Measurements from ENCODE around the gene PACRG. TPM values are rescaled to one million over a fixed set of nuclear protein-coding genes. Genes with fewer than 3 reads are reported as not detected.

Gene PACRG
- total RNA-seq, 2 experiments from 2014 or later, result not detected

DNA sequence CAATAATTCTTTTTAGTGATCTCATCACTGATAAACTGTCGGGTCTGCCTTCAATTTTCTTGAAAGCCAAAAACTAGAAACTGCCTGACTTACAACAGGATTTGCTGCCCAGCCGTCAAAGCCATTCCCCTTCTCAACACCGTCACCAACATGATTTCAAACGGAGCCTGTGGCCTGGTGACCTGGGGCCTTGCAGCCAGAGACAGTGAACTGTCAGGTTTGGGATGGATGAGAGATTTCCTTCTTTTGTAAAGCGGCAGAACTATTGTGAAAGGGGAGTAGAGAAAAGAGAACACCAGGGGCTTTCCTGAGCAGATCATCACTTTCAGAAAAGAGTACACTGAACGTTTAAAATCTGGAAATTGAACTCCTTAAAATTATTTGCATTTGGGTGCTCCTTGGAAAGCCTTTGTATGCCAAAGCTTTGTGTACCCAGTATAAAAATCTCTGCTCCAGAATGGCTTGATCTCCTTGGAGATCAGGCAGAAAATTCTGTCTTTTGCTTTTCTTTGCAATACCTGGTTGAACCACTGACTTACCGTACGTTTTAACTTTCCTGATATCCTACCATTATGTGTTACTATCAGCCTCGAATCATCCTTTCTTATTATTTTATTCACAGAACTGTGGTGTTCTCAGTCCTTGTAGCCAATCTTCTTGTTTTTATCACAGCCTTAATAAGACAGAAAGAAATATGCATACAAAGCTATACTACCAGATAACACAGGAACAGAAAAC is 125.2 kb downstream of the PACRG start:
- DNase-seq (no peak), ATAC-seq (no peak)
- H3K36me3 Mint-ChIP-seq (ENCODE audit: low read depth), result no peaks in the 10 kb centered on the region
- H3K9me3 Mint-ChIP-seq (ENCODE audit: low read depth), result no peaks in the 10 kb centered on the region
- no peaks in the 10 kb centered on the region for H3K27me3 Mint-ChIP-seq
- ChIA-PET POLR2A (no interaction called here), CTCF (interaction anchor here (0.7 kb wide), 1 partner anchor 759 kb away, joined by 3 read pairs; no protein-coding TSS in a partner anchor)
- no peaks in the 10 kb centered on the region for H3K4me1 Mint-ChIP-seq
- no peak overlapping the region for H3K27ac Mint-ChIP-seq
- no peak overlapping the region for H3K4me3 Mint-ChIP-seq
- intact Hi-C loops (cut with DNase I, micrococcal nuclease), result no loop called here

GRCh38 chr6:162854228-162854627 is 126.5 kb downstream of the PACRG start:
- no peak overlapping the region for H3K27ac Mint-ChIP-seq

DNA sequence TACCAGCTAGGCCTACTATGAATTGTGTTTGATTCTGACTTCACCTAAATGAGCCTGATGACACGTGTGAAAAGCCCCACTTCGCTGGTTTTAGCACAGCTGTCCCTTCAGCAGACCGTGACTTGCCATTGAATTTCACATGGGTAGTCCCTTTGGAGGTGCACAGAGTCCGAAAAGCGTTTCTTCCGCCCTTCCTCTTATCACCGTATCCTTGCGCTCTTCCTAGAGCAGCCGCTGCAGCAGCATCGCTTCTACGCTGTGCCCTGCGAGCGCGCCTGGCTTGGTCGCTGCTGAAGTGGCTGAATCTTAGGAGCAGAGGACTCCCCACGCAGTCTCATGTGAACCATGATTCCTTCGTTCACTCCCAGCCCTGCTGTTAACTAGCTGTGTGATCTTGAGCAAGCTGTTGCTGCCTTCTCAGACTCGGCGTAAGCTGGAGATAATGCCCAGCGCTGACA is 127.0 kb downstream of the PACRG start:
- DNase-seq, result no peak
- no peak for ATAC-seq
- Mint-ChIP-seq H3K4me3 (no peak overlapping the region), H3K4me1 (no peaks in the 10 kb centered on the region), H3K27me3 (no peaks in the 10 kb centered on the region), H3K27ac (no peak overlapping the region), H3K9me3 (ENCODE audit: low read depth) (no peaks in the 10 kb centered on the region), H3K36me3 (ENCODE audit: low read depth) (no peaks in the 10 kb centered on the region)
- intact Hi-C loops (cut with DNase I, micrococcal nuclease), result no loop called here
- ChIA-PET POLR2A (no interaction called here), CTCF (no interaction called here)

More at GRCh38 chr6:162854228-162854627, 126.5 kb downstream of the PACRG start:
- ATAC-seq, result no peak
- H3K9me3 Mint-ChIP-seq (ENCODE audit: low read depth), result no peaks in the 10 kb centered on the region
- intact Hi-C loops (cut with DNase I, micrococcal nuclease), result no loop called here
- POLR2A ChIA-PET, result no interaction called here
- no peak for DNase-seq
- no peaks in the 10 kb centered on the region for H3K4me1 Mint-ChIP-seq
- CTCF ChIA-PET, result no interaction called here
- H3K4me3 Mint-ChIP-seq, result no peak overlapping the region
- H3K27me3 Mint-ChIP-seq, result no peaks in the 10 kb centered on the region
- H3K36me3 Mint-ChIP-seq (ENCODE audit: low read depth), result no peaks in the 10 kb centered on the region

DNA sequence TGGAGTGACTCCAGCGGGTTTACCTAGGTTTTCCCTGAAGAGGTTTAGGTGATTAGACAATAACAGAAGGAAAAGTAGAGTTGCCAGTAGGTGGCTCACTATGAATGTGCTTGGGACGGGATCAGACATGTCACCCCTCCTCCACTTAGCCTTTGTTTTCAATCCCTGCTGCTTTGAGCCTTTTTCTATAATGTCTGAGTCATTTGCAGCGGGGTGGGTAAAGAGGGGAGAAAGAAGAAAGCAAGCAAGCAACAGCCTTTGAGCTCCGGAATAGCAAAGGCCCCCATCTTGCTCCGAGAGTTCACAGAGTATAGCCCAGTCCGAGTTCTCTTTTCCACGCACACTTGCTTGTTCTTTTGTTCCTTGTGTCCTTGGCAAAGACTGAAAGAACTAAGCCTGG is 129.1 kb downstream of the PACRG start:
- H3K27ac Mint-ChIP-seq, result no peak overlapping the region
- no peaks in the 10 kb centered on the region for H3K4me1 Mint-ChIP-seq
- intact Hi-C loops (cut with DNase I, micrococcal nuclease), result no loop called here
- ATAC-seq (no peak), DNase-seq (no peak)
- ChIA-PET CTCF (no interaction called here), POLR2A (no interaction called here)
- no peak overlapping the region for H3K4me3 Mint-ChIP-seq
- no peaks in the 10 kb centered on the region for H3K9me3 Mint-ChIP-seq (ENCODE audit: low read depth)
- H3K36me3 Mint-ChIP-seq (ENCODE audit: low read depth), result no peaks in the 10 kb centered on the region
- no peaks in the 10 kb centered on the region for H3K27me3 Mint-ChIP-seq

GRCh38 chr6:162857326-162857725 is 129.6 kb downstream of the PACRG start:
- DNase-seq, result no peak
- Mint-ChIP-seq H3K9me3 (ENCODE audit: low read depth) (no peaks in the 10 kb centered on the region), H3K4me3 (no peak overlapping the region), H3K27me3 (no peaks in the 10 kb centered on the region), H3K36me3 (ENCODE audit: low read depth) (no peaks in the 10 kb centered on the region), H3K27ac (no peak overlapping the region), H3K4me1 (no peaks in the 10 kb centered on the region)
- ATAC-seq, result no peak
- ChIA-PET CTCF (no interaction called here), POLR2A (no interaction called here)
- intact Hi-C loops (cut with DNase I, micrococcal nuclease), result no loop called here

- H3K27me3 Mint-ChIP-seq, result no peaks in the 10 kb centered on the region
- no peaks in the 10 kb centered on the region for H3K36me3 Mint-ChIP-seq (ENCODE audit: low read depth)
- no peak for DNase-seq
- H3K4me3 Mint-ChIP-seq, result no peak overlapping the region
- ATAC-seq, result no peak
- H3K4me1 Mint-ChIP-seq, result no peaks in the 10 kb centered on the region
- intact Hi-C loops (cut with DNase I, micrococcal nuclease), result no loop called here
- CTCF ChIA-PET, result no interaction called here
- H3K27ac Mint-ChIP-seq, result no peak overlapping the region
- H3K9me3 Mint-ChIP-seq (ENCODE audit: low read depth), result no peaks in the 10 kb centered on the region
- POLR2A ChIA-PET, result no interaction called here
These were observed 134.7 kb downstream of the PACRG start for GRCh38 chr6:162862462-162862861.

DNA sequence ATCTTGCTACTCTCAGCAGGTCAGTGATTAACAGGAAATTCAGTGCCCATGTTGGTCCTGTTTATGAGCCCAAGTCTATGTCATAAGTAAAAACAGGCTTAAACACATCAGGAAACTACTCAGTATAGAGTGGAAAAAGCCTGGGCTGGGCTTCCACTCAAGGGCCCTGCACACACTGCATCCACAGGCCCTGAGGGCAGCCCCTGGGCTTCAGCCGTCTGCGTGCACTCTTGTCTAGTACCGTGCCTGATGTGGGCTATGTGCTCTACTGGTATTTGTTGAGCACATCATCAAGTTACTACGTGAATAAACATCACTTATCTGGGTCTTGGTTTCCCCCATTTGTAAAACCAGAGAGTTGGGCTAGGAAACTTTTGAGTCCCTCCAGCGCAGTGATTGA is 135.2 kb downstream of the PACRG start:
- intact Hi-C loops (cut with DNase I, micrococcal nuclease), result no loop called here
- H3K36me3 Mint-ChIP-seq (ENCODE audit: low read depth), result no peaks in the 10 kb centered on the region
- H3K4me1 Mint-ChIP-seq, result no peaks in the 10 kb centered on the region
- H3K9me3 Mint-ChIP-seq (ENCODE audit: low read depth), result no peaks in the 10 kb centered on the region
- ATAC-seq (no peak), DNase-seq (no peak)
- CTCF ChIA-PET, result no interaction called here
- no peaks in the 10 kb centered on the region for H3K27me3 Mint-ChIP-seq
- H3K4me3 Mint-ChIP-seq, result no peak overlapping the region
- H3K27ac Mint-ChIP-seq, result no peak overlapping the region
- POLR2A ChIA-PET, result no interaction called here

DNA sequence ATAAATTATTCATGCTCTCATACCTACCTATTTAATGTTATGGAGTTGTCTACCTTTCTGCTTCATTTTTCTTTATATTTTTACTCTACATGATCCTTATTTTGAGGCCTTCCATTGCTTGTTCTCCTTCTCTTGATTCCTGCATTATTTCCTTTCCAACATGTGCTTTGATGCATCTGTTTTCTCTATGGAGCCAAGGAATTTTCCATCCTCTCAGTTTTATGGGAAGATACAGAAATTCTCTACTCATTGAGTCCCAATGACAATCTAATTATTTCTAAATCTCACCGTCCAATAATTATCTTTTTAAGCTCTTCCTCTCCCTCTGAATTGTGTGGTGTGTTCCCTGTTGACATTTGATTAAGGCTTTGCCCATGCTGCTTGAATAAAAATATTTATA is 136.0 kb downstream of the PACRG start:
- Mint-ChIP-seq H3K27ac (no peak overlapping the region), H3K9me3 (ENCODE audit: low read depth) (no peaks in the 10 kb centered on the region), H3K4me1 (no peaks in the 10 kb centered on the region), H3K4me3 (no peak overlapping the region), H3K27me3 (no peaks in the 10 kb centered on the region), H3K36me3 (ENCODE audit: low read depth) (no peaks in the 10 kb centered on the region)
- DNase-seq, result no peak
- ATAC-seq, result no peak
- ChIA-PET POLR2A (no interaction called here), CTCF (no interaction called here)
- intact Hi-C loops (cut with DNase I, micrococcal nuclease), result no loop called here

DNA sequence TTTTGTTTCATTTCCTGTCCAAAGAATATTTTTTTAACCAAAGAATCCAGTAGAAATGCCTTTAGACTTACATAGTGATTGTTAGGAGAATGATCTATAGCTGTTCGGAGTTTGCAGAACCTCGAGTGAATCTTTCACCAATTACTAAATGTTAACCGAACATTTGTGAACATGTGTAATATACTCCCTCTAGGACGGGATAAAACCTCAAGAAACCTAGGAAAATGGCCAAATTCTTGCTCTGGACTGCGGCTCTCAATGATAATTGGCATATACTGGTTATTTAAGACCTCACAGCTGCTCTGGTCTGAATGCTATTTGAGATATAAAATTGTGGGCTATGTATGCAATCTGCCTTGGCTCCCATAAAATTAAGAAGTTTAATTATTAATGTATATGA is 137.1 kb downstream of the PACRG start:
- intact Hi-C loops (cut with DNase I, micrococcal nuclease), result no loop called here
- ChIA-PET CTCF (no interaction called here), POLR2A (no interaction called here)
- no peaks in the 10 kb centered on the region for H3K4me1 Mint-ChIP-seq
- H3K27me3 Mint-ChIP-seq, result no peaks in the 10 kb centered on the region
- H3K27ac Mint-ChIP-seq, result no peak overlapping the region
- no peaks in the 10 kb centered on the region for H3K36me3 Mint-ChIP-seq (ENCODE audit: low read depth)
- DNase-seq (no peak), ATAC-seq (no peak)
- no peak overlapping the region for H3K4me3 Mint-ChIP-seq
- no peaks in the 10 kb centered on the region for H3K9me3 Mint-ChIP-seq (ENCODE audit: low read depth)

DNA sequence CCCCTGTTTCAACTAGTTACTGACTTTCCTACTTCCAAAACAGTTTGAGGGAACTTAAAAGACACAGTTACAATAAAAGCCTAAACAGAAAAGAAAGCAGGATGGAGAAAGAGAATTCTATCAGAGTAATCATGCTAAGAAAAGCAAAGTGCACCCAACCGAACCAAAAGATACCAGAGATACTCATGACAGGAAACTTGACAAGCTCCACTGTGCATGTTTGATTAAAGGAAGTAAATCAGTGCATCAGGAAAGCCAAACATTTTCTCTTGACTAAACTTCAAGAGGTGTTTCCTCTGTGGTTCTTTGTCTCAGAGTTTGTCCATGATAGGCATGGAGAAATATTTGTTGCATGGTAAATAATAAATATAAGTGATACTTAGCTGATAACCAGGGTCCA is 138.9 kb downstream of the PACRG start:
- no peaks in the 10 kb centered on the region for H3K4me1 Mint-ChIP-seq
- DNase-seq (no peak), ATAC-seq (no peak)
- intact Hi-C loops (cut with DNase I, micrococcal nuclease), result no loop called here
- no peaks in the 10 kb centered on the region for H3K27me3 Mint-ChIP-seq
- peaks cover 3% of the 10 kb centered on the region for H3K9me3 Mint-ChIP-seq (ENCODE audit: low read depth)
- no peak overlapping the region for H3K4me3 Mint-ChIP-seq
- no peaks in the 10 kb centered on the region for H3K36me3 Mint-ChIP-seq (ENCODE audit: low read depth)
- ChIA-PET CTCF (no interaction called here), POLR2A (no interaction called here)
- no peak overlapping the region for H3K27ac Mint-ChIP-seq

DNA sequence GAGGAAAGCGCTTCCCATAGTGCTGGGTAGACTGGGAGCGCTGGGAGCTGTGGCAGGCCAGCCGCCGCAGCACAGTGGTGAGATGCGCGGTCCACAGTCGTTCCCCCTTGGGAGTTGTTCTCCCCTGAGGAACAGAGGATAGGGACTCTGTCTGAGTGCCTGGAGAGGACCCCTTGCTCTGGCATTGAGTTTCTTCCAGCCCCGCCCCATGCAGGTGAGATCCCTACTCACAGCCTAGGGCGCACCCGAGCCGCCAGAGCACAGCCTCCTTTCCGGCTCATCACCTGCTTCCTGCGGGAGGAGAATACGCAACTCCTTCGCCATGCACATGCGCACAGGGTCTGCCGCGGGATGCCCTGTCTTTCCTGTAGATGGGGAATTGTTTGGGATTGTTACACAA is 140.6 kb downstream of the PACRG start:
- Mint-ChIP-seq H3K9me3 (ENCODE audit: low read depth) (peaks cover 3% of the 10 kb centered on the region), H3K36me3 (ENCODE audit: low read depth) (no peaks in the 10 kb centered on the region), H3K27ac (no peak overlapping the region), H3K4me3 (no peak overlapping the region), H3K27me3 (no peaks in the 10 kb centered on the region), H3K4me1 (no peaks in the 10 kb centered on the region)
- POLR2A ChIA-PET, result no interaction called here
- CTCF ChIA-PET, result no interaction called here
- DNase-seq (no peak), ATAC-seq (no peak)
- intact Hi-C loops (cut with DNase I, micrococcal nuclease), result no loop called here

DNA sequence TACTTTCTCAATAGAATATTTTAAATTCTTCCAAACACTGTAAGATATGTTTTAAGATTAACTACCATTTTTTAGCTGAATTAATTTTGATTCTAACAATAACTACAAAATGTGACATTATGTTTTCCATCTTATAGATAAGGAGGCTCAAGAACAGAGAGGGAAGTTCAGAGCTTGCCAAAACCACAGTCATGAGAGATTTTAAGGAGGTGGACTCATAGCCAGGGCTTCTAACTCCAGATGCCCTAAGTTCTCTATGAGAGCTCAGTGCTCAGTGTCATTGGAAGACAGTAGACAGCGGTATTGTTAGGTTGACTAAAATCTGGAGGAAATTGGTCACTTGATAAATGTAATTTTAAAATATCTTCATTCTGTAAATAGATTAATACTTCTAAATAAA is 144.2 kb downstream of the PACRG start:
- DNase-seq, result no peak
- ATAC-seq, result no peak
- Mint-ChIP-seq H3K9me3 (ENCODE audit: low read depth) (peaks cover 3% of the 10 kb centered on the region), H3K36me3 (ENCODE audit: low read depth) (no peaks in the 10 kb centered on the region), H3K4me1 (no peaks in the 10 kb centered on the region), H3K4me3 (no peak overlapping the region), H3K27ac (no peak overlapping the region), H3K27me3 (no peaks in the 10 kb centered on the region)
- ChIA-PET POLR2A (interaction anchor here (0.6 kb wide), 1 partner anchor 16 kb away, joined by 4 read pairs; no protein-coding TSS in a partner anchor), CTCF (interaction anchor here (0.6 kb wide), 1 partner anchor 1135 kb away, joined by 3 read pairs; no protein-coding TSS in a partner anchor)
- intact Hi-C loops (cut with DNase I, micrococcal nuclease), result no loop called here

DNA sequence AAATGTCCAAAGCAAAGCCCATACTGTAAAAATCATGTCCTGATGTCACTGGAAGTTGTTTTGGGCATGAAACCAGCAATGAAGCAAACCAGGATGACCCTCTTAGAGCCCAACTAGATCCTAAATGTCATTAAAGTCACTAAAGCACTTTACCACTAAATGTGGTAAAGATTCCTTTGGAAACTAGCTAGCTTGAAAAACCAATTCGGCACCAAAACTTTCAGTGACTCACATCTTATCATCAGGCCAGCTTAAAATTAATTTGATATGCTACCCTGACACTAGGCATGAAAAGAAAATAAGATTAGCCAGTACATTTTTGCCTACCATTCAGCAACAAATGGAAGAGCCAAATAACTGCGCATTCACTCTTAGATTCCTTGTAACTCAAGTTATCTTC is 145.8 kb downstream of the PACRG start:
- H3K36me3 Mint-ChIP-seq (ENCODE audit: low read depth), result no peaks in the 10 kb centered on the region
- H3K27me3 Mint-ChIP-seq, result no peaks in the 10 kb centered on the region
- peaks cover 3% of the 10 kb centered on the region for H3K9me3 Mint-ChIP-seq (ENCODE audit: low read depth)
- H3K4me3 Mint-ChIP-seq, result no peak overlapping the region
- POLR2A ChIA-PET, result no interaction called here
- no peaks in the 10 kb centered on the region for H3K4me1 Mint-ChIP-seq
- no peak overlapping the region for H3K27ac Mint-ChIP-seq
- DNase-seq, result no peak
- intact Hi-C loops (cut with DNase I, micrococcal nuclease), result no loop called here
- CTCF ChIA-PET, result no interaction called here
- no peak for ATAC-seq
